Skin epidermis (tissue), 12 donors: ENCODE measurements around the gene ZPBP2.
"Not testable (repeated sequence)": the region's sequence is repeated elsewhere in the genome, so short reads cannot be mapped to it uniquely, and the experiment has no call there.

Source experiments
- H3K27ac ChIP-seq, 21 experiments: fragments of 200-600 bp; sonication (generic) in 11 of 21; one replicate each; pipeline ENCODE4 v1.5.0; 2020; ENCODE audit warnings: mild to moderate bottlenecking in 3 of 21, inconsistent platforms in 2 of 21, moderate library complexity in 2 of 21
- H3K4me3 ChIP-seq, 7 experiments: fragments of 200-600 bp; sonication (generic) in 2 of 7; one replicate each; pipeline ENCODE4 v1.5.0; 2020; ENCODE audit warnings: inconsistent platforms in 2 of 7, mild to moderate bottlenecking in 2 of 7, moderate library complexity in 1 of 7

ZPBP2 gene

DNA sequence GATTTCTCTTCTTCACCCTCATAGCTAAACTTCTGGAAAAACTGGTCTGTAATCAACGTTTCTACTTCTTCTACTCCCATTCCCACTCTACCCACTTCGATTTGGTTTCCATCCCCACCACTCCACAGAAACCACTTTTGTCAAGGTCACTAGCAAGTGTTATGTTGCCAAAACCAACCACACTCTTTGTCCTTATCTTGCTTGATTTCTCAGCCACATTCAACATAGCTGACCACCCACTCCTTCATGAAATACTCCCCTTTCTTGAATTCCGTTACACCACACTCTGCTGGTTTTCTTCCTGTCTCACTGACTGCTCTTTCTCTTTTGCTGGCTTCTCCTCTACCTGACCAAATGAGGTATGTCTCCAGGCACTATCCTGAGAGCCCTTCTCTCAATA lies 15.8 kb upstream of the ZPBP2 start:
- H3K27ac ChIP-seq: no peak overlapping the region

DNA sequence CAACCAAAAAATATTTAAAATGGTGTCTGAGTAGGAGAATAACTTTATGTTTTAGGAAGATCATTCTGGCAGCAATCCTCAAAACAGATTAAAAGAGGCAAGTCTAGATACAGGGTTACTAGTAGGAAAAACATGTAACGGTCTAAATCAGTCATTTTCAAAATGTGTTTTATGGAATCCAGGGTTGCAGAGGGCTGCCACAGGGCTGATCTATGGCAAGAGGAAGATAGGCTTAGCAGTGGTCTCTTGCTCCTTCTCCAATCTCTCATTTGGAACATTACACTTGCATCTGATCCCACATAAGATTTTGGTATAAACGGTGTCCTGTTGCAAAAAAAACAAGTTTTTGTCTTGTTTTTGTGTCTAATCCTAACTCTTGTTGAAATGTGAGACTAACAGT lies 13.1 kb upstream of the ZPBP2 start:
- Histone ChIP-seq H3K27ac (no peak overlapping the region), H3K4me3 (no peak overlapping the region)

More for the DNA sequence above, 15.8 kb upstream of the ZPBP2 start:
- no peak overlapping the region for H3K4me3 ChIP-seq

DNA sequence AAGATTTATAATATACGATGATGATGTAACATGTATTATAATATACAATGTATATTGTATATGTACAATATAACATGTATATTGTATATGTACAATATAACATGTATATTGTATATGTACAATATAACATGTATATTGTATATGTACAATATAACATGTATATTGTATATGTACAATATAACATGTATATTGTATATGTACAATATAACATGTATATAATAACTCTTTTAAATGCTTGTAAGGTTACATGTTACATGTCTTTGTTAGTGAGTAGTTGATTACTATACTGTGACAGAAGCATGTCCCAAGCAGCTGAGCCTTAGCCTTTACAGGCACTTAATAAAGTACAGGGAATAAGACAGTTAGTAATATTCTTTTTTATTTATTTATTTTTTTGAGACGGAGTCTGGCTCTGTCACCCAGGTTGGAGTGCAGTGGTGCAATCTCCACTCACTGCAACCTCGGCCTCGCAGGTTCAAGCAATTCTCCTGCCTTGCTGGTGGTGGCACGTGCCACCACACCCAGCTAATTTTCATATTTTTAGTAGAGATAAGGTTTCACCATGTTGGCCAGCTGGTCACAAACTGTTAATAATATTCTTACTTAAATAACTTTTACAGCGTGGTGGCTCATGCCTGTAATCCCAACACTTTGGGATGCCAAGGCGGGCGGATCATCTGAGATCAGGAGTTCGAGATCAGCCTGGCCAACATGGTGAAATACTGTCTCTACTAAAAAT lies 11.9 kb upstream of the ZPBP2 start:
- H3K27ac ChIP-seq: not testable (repeated sequence)

DNA sequence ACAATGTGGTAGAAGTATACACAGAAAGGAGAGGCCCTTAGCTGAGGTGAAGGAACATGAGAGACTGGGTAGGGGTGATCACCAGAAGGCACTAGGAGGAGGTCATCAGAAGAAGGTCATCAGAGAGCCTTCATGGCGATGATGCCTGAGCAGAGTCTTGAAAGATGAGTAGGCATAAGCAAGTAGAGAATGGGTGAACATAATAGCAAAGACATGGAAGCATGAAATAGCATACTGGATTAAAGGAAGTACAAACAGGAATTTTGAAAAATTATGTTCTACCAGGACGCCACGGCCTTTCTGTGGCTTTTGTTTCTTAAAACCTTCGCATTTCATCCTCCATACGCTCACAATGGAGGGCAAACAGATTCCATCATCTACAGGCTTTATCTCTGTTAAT lies 6.8 kb upstream of the ZPBP2 start:
- H3K4me3 ChIP-seq: no peak overlapping the region
- peak overlapping the region in 5 of 21 experiments; percentile 0 to 85 (median 54) for H3K27ac ChIP-seq

More for the DNA sequence above, 11.9 kb upstream of the ZPBP2 start:
- H3K4me3 ChIP-seq: not testable (repeated sequence)

DNA sequence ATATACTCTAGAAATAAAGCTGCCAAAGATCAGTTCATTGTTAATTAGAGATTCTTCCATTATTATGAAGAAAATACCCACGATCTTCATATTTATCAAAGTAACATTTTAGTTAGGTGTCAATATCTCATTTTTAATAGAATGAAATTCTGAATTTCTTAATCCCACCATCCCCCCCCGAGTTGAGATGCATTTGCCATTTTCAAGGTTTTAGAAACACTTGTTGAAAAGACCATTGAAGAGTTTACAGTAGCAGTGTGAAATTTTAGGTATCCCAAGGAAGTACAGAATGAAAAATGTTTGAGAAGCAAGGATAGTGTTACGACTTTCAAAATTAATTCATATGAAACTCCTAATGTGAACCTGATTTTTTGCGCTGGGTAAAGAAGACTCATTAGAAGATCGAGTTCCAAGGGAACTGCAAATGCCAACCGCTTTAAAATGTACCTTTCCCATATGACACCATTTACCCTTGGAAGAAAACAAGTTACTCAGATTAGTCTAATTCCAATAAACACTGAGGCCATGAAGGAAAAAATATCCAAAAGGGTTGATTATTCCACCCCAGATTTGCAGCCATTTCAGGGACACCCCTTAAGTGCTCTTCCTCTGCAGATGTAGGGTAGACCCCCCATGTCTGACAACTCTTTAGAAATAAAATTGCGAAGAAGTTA lies 4.6 kb upstream of the ZPBP2 start:
- H3K27ac ChIP-seq: peak overlapping the region in 12 of 21 experiments; percentile 14 to 91 (median 72)

DNA sequence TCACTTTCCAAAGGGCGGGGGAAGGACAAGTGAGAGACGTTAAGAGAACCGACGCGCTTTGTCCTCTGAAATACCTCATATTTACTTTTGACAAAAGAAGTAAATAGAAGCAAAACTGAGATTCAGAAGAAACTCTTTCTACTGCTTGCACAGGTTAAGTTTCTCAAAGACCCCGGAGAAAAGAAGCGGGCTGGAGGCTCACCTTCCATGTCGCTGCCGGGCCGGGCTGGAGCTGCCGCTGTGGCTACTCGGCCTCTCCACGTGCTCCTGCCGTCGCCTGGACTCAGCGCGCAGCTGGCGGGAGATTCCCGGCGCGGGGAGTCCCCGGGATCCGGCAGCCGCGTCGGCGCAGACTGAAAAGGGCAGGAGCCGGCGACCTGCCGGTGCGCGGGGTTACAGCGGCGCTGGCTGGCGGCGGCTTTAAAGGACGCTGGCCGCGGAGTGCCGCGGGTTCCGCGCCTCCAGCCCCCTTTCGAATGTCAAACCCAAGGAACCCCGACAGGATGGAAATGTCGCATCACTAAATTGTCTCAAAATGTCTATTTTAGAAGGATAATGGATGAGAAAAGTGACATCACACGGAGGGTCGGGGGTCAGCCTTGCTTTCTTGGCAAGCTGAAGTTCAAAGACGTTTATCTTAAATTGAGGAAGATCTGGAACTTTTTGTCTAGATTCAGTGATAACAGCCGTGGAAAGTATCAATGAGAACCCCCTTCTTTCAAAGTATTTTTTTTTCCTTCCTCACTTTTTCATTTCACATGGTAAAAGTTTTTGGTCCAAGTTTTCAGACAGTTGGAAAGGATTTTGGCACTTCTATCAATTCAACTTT lies 3.9 kb upstream of the ZPBP2 start, which contains the start of gene IKZF3:
IKZF3 (minus strand) TSS at position 395 of the 829 bp plus-strand sequence; CDS start at position 209, 186 bp downstream.
- peak within 1 kb of the TSS in 13 of 21 experiments; percentile 14 to 91 (median 71) for H3K27ac ChIP-seq
- H3K4me3 ChIP-seq: peak within 1 kb of the TSS; percentile 8 to 39 (median 28)

More for the DNA sequence above, 4.6 kb upstream of the ZPBP2 start:
- peak overlapping the region; percentile 3 to 39 (median 28) for H3K4me3 ChIP-seq

DNA sequence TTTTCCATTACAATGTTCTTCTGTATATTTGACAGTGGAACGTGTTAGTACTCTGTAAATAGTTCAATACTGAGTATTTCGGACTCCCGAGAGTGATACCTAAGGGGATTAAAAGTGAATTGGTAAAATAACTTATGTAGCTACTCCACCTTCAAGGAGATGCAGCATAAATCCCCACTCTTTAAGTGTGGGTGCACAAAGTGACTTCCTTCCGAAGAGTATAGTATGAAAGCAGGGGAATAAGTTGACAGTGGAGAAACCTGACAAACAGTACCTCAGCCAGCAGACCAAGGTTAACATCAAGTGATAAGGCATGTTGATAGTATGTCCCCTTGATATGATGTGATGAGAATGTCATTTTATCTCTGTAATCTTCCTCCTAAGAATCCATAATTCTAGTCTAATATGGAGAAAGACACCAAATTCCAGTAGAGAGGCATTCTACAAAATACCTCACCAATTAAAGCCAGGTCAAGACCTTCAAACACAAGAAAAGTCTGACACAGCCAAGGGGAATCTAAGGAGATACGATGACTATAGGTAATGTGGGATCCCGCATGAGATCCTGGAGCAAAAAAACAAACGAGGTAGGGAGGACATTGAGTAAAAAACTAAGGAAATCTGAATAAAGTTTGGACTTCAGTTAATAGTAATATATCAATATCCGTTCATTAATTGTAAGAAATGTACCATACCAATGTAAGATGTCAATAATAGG lies 1.8 kb upstream of the ZPBP2 start:
- Histone ChIP-seq H3K4me3 (no peak overlapping the region), H3K27ac (peak overlapping the region in 3 of 21 experiments; percentile 37 to 85 (median 38))

DNA sequence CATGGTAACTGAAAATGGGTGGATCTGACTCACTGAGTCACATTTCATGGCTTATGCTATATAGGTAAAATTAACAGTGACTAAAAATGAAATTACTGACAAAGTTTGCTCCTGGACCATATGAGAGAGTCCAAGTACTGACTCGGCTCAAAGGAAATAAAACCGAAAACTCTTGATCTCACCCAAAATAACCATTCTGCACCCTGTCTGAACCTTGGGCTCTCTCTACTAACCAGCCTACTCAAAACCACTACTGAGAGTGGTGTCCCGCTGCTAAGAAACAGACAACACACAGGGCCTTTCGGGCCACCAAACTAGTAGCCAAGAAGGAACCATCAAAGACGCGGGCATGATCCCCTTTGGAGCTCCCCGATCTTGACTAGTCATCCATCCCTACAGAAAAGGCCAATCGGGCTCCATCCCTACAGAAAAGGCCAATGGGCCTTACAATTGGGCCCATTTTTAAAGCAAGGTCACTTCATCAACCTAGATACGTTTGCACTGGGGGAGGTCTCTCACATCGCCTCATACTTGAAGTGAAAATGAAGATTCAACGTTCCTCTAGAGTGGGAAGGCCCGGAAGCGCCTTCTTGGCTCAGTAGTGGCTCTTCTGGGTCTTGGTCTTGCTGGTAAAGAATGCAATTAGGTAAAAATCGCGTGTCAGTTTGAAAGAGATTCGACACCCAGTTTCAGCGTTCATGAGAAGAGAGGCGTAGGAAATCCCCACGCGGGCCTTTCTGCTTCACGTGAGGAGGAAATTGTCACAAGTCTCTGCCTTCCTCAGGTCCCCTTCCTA lies 720 bp upstream of the ZPBP2 start:
- Histone ChIP-seq H3K27ac (peak overlapping the region in 7 of 21 experiments; percentile 18 to 81 (median 57)), H3K4me3 (peak overlapping the region in 2 of 7 experiments; percentile 2 to 24)

DNA sequence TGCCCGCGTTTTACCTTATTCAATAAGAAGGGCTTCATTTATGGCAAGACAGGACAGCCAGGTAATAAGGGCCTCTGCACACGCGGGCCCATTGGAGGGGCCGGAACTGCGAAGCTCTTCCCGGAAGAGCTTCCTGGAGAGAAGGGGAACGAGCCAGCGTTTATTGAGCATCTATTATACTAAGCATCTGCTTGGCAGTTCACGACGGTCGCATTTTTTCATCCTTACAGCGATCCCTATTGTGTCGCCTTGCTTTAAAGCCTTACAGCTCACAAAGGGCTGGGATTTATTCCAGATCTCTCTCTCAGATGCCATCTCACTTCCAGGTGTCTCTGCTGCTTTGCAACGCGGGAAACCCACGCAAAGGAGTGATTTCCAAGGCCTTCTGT lies 546 bp downstream of the ZPBP2 start:
- Histone ChIP-seq H3K27ac (peak overlapping the region in 1 of 21 experiments; percentile 50), H3K4me3 (no peak overlapping the region)

DNA sequence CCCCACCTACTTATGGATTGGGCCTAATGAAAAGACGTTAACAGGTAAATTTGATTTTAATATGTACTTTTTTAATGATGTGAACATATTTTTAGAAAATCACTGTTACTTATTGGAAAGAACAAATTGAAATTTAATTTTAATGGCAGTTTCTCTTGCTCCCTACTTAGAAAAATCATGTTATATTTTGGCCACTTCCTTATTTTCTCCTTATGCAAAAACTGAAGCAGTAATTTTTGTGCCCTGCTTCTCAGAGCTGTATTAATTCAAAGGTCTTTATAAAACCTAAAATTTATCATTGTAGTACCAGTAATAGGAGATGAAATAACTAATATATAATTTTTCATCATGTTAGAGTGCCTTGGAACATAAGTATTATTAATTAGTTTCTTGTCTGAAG lies 2.8 kb downstream of the ZPBP2 start:
- no peak overlapping the region for H3K4me3 ChIP-seq
- H3K27ac ChIP-seq: no peak overlapping the region

DNA sequence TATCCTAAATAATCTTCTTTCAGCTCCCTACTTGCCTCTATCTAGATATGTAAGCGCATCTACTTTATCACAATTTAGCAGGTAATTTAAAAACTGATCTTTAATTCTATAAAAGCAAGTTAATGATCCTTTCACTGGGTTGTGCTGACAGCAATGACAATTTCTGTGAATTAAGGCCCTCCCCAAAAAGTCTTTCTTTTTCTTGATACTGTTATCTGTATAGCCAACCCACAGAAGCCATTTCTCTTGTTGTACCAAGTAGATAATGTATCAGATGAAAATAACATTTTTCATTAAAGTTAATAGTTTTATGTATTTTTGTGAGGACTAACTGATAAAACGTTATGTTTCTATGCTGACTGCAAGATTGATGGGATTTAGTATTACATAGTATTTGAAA lies 3.8 kb downstream of the ZPBP2 start:
- no peak overlapping the region for H3K27ac ChIP-seq
- no peak overlapping the region for H3K4me3 ChIP-seq

DNA sequence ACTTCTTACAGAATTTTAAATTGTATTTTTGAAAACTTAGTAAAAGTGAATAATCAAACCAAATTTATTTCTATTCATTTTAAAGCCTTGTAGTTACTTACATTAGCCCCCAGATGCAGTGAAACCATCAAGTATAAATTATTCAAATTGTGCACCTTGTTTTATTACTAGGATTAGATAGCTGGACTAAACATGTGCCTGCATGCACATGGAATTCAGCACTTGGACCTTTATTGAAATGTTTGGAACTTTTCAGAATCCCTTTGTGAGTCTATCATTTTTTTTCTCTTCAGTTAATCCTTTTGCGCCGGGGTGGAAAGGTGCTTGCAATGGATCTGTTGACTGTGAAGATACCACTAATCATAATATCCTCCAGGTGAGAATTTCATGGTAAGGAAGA lies 4.7 kb downstream of the ZPBP2 start:
- Histone ChIP-seq H3K27ac (no peak overlapping the region), H3K4me3 (no peak overlapping the region)

DNA sequence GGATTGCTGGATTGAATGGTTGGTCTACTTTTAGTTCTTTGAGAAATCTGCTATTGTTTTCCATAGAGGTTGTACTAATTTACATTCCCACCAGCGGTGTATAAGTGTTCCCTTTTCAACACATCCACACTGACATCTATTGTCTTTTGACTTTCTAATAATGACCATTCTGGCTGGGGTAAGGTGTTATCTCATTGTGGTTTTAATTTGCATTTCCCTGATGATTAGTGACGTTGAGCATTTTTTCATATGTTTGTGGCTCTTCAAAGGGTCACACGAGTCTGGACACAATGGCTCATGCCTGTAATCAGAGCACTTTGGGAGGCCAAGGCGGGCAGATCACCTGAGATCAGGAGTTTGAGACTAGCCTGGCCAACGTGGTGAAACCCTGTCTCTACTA lies 18.1 kb downstream of the ZPBP2 start:
- H3K4me3 ChIP-seq, H3K27ac ChIP-seq: not testable (repeated sequence)

DNA sequence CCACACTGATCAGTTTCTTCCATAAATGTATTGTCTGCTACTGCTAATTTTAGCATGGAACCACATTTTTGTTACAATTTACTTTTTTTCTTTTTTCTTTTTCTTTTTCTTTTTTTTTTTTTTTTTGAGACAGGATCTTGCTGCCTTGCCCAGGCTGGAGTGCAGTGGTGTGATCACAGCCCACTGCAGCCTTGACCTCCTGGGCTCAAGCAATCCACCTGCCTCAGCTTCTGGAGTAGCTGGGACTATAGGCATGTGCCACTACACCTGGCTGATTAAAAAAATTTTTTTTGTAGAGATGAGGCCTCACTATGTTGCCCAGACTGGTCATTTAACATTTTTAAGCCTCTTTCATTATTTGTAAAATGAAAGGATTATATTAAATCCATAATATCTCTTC lies 19.1 kb downstream of the ZPBP2 start:
- no peak overlapping the region for H3K27ac ChIP-seq

DNA sequence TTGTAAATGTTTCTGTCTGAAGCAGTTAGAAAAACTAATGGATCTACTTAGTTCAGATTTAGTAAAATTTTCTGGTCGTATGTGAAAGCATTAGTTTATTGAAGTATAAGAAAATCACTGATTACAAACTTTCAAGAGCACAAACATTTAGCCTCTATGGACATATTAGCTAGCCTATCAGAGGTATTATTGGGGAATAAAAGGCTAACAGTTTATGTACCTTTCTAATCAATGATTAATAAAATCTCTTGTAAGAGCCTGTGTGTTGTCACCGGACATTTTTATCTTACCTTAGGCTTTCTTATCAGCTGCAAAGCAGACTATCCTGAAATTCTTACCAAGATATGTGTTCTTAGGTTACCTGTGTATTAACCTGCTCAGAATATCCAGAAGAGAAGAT lies 21.2 kb downstream of the ZPBP2 start:
- H3K4me3 ChIP-seq: no peak overlapping the region
- no peak overlapping the region for H3K27ac ChIP-seq

More for the DNA sequence above, 19.1 kb downstream of the ZPBP2 start:
- H3K4me3 ChIP-seq: no peak overlapping the region

DNA sequence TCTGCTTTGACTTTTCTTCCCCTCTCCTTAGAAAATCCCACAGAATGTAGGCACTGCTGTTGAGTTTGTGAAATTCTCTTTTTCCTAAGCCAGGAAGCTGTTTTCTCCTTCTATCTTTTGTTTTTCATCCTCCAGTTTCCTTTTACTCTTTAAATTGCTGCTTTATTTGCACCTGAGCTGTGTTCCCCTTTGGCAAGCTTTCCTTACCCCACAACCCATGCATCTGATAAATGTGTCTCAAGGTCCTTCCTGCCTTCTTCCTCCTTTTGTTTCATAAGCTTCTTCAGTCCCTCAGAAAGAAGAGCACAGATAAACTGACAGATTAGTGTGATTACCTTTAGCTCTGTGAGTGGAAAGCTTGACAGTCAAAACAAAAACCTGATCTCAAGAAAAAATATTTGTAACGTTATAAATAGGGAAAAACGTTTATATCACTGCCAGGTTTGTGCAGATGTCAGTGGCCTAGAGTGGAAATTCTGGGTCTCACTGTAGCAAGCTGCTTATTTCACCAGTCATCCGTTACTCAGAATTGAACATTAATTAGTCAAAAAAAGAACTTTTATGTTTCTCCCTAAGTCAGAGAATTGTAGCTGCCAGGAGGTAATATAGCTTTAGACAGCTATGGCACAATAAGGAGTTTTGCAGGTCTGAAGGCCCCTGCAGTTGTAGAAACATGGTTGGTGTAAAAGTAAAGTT lies 26.8 kb downstream of the ZPBP2 start:
- H3K4me3 ChIP-seq: no peak overlapping the region
- no peak overlapping the region for H3K27ac ChIP-seq

DNA sequence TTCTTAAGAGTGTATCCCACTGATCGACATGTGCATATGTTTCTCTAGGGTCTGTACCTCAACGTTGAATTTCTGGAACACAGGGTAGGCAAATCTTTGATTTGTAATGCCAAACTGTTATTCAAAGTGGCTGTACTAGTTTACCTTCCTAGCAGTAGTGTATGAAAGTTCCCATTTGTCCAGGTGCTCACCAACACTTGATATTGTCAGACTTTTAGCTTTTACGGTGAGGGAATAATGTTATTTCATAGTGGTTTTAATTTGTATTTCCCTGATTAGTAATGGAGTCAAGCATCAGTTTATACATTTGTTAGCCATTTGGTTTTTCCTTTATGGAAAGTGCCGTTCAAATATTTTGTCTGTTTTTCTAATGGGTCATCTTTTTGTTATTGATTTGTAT lies 30.1 kb downstream of the ZPBP2 start:
- no peak overlapping the region for H3K4me3 ChIP-seq
- no peak overlapping the region for H3K27ac ChIP-seq

DNA sequence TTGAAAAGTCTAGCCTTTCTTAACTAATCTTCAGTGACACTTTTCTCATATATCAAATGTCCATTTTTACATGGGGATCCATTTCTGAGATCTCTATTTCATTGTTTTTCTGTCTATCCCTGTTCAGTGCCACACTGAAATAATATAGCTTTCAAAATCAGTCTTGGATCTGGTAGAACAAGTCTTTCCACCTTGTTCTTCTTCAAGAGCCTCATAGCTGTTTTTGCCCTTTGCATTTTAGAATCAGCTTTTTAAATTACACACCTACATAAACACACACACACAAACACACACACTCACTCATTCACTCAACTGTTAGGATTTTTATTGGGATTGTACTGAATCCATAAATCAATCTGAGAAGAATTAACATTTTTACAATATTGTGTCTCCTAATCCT lies 31.2 kb downstream of the ZPBP2 start:
- Histone ChIP-seq H3K4me3 (no peak overlapping the region), H3K27ac (no peak overlapping the region)
